ENCODE measurements around the gene OSBP2.
"Not testable (repeated sequence)": the region's sequence is repeated elsewhere in the genome, so short reads cannot be mapped to it uniquely, and the experiment has no call there.

Gene OSBP2

GRCh38 chr22:30679895-30680690, 14.6 kb upstream of the OSBP2 start:
- DNase-seq: peak in 1 of 3 experiments; percentile 1

- no peak for DNase-seq
Measured at GRCh38 chr22:30680991-30681770, 13.5 kb upstream of the OSBP2 start.

GRCh38 chr22:30681831-30682230, 12.8 kb upstream of the OSBP2 start:
- peak in 1 of 3 experiments; percentile 9 for DNase-seq

- DNase-seq: no peak
Measured at GRCh38 chr22:30685178-30685577, 9.5 kb upstream of the OSBP2 start.

- DNase-seq: no peak
Measured at GRCh38 chr22:30687358-30687757, 7.3 kb upstream of the OSBP2 start.

- DNase-seq: no peak
Measured at GRCh38 chr22:30689622-30690021, 5.1 kb upstream of the OSBP2 start.

GRCh38 chr22:30691204-30691603, 3.5 kb upstream of the OSBP2 start:
- DNase-seq: no peak

GRCh38 chr22:30694171-30694639, 469 bp upstream of the OSBP2 start:
- DNase-seq: peak; percentile 62 to 82 (median 73)

- peak in 1 of 3 experiments; percentile 52 for DNase-seq
Measured at GRCh38 chr22:30695351-30695851, 727 bp downstream of the OSBP2 start.

- no peak for DNase-seq
Measured at GRCh38 chr22:30695871-30696655, 1.4 kb downstream of the OSBP2 start.

GRCh38 chr22:30697975-30698374, 3.3 kb downstream of the OSBP2 start:
- DNase-seq: peak in 1 of 3 experiments; percentile 14

- no peak for DNase-seq
Measured at GRCh38 chr22:30701872-30702271, 7.2 kb downstream of the OSBP2 start.

GRCh38 chr22:30702856-30703255, 8.2 kb downstream of the OSBP2 start:
- no peak for DNase-seq

- DNase-seq: no peak
Measured at GRCh38 chr22:30704978-30705377, 10.3 kb downstream of the OSBP2 start.

GRCh38 chr22:30705710-30706651, 11.3 kb downstream of the OSBP2 start:
- peak in 1 of 3 experiments; percentile 25 for DNase-seq

- DNase-seq: not testable (repeated sequence)
Measured at GRCh38 chr22:30709980-30710379, 15.3 kb downstream of the OSBP2 start.

GRCh38 chr22:30712094-30712493, 17.4 kb downstream of the OSBP2 start:
- DNase-seq: no peak

GRCh38 chr22:30714062-30714461, 19.4 kb downstream of the OSBP2 start:
- DNase-seq: no peak

GRCh38 chr22:30717331-30717921, 22.8 kb downstream of the OSBP2 start:
- no peak for DNase-seq

- no peak for DNase-seq
Measured at GRCh38 chr22:30717952-30718351, 23.3 kb downstream of the OSBP2 start.

- DNase-seq: no peak
Measured at GRCh38 chr22:30718491-30718890, 23.8 kb downstream of the OSBP2 start.

All from NCI-H1417 (cell line).